ENCODE data around the gene CSNK1A1.
"Not testable (repeated sequence)": the region's sequence is repeated elsewhere in the genome, so short reads cannot be mapped to it uniquely, and the experiment has no call there.

- TF ChIP-seq, protein P1, sequence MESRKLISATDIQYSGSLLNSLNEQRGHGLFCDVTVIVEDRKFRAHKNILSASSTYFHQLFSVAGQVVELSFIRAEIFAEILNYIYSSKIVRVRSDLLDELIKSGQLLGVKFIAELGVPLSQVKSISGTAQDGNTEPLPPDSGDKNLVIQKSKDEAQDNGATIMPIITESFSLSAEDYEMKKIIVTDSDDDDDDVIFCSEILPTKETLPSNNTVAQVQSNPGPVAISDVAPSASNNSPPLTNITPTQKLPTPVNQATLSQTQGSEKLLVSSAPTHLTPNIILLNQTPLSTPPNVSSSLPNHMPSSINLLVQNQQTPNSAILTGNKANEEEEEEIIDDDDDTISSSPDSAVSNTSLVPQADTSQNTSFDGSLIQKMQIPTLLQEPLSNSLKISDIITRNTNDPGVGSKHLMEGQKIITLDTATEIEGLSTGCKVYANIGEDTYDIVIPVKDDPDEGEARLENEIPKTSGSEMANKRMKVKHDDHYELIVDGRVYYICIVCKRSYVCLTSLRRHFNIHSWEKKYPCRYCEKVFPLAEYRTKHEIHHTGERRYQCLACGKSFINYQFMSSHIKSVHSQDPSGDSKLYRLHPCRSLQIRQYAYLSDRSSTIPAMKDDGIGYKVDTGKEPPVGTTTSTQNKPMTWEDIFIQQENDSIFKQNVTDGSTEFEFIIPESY (IDR thresholded peaks at IDR 0.05): not testable (repeated sequence)
- not testable (repeated sequence) for TF ChIP-seq YY1 (IDR thresholded peaks at IDR 0.05); CTCF (IDR thresholded peaks at IDR 0.05; ENCODE audit: low read depth, low read length, missing input control); MAX (IDR thresholded peaks at IDR 0.05); ATF3 (IDR thresholded peaks at IDR 0.05); RAD21 (IDR thresholded peaks at IDR 0.05)
Measured at GRCh38 chr5:149595105-149595504, 43.9 kb upstream of the CSNK1A1 start.

Measured in liver (tissue), 3 donors.